Measurements from ENCODE around the gene PRELP.
"Not testable (repeated sequence)": the region's sequence is repeated elsewhere in the genome, so short reads cannot be mapped to it uniquely, and the experiment has no call there.

The PRELP gene

GRCh38 chr1:203475012-203475981 is at the start of gene PRELP:
Gene PRELP (plus strand): TSS chr1:203475806. CDS start chr1:203483185, 7,379 bp downstream.
- no peak for DNase-seq

- DNase-seq = no peak
Measured at GRCh38 chr1:203426366-203426765, 49.2 kb upstream of the PRELP start.

GRCh38 chr1:203426870-203427269 is 48.7 kb upstream of the PRELP start:
- DNase-seq = no peak

- DNase-seq = no peak
Measured at GRCh38 chr1:203427451-203427850, 48.2 kb upstream of the PRELP start.

GRCh38 chr1:203428981-203429599 is 46.5 kb upstream of the PRELP start:
- no peak for DNase-seq

GRCh38 chr1:203435615-203436014 is 40.0 kb upstream of the PRELP start:
- DNase-seq = no peak

GRCh38 chr1:203437696-203438315 is 37.8 kb upstream of the PRELP start:
- no peak for DNase-seq

GRCh38 chr1:203439131-203439730 is 36.4 kb upstream of the PRELP start:
- DNase-seq = no peak

- DNase-seq = no peak
Measured at GRCh38 chr1:203440771-203441170, 34.8 kb upstream of the PRELP start.

GRCh38 chr1:203441766-203442165 is 33.8 kb upstream of the PRELP start:
- DNase-seq = no peak

GRCh38 chr1:203442821-203443220 is 32.8 kb upstream of the PRELP start:
- no peak for DNase-seq

- DNase-seq = no peak
Measured at GRCh38 chr1:203443296-203443695, 32.3 kb upstream of the PRELP start.

- DNase-seq = no peak
Measured at GRCh38 chr1:203444171-203444576, 31.4 kb upstream of the PRELP start.

- no peak for DNase-seq
Measured at GRCh38 chr1:203447151-203447550, 28.5 kb upstream of the PRELP start.

- not testable (repeated sequence) for DNase-seq
Measured at GRCh38 chr1:203447598-203447997, 28.0 kb upstream of the PRELP start.

GRCh38 chr1:203448521-203449061 is 27.0 kb upstream of the PRELP start:
- DNase-seq = no peak

- DNase-seq = no peak
Measured at GRCh38 chr1:203450001-203450400, 25.6 kb upstream of the PRELP start.

- DNase-seq = no peak
Measured at GRCh38 chr1:203450479-203451149, 25.0 kb upstream of the PRELP start.

GRCh38 chr1:203451836-203452784 is 23.5 kb upstream of the PRELP start:
- DNase-seq = no peak

GRCh38 chr1:203453016-203453415 is 22.6 kb upstream of the PRELP start:
- DNase-seq = no peak

GRCh38 chr1:203453616-203454015 is 22.0 kb upstream of the PRELP start:
- no peak for DNase-seq

Measured in stimulated activated CD4-positive, alpha-beta T cell treated with anti-CD3 and anti-CD28 coated beads, Interleukin-2, amount 100 ng/mL, for 24 hours (primary cell).